ENCODE results near the gene GMDS. TPM values are rescaled to one million over a fixed set of nuclear protein-coding genes. Genes with fewer than 3 reads are reported as not detected.

The GMDS gene
- total and polyA plus RNA-seq, 2 of the 4 experiments (the other 2 are of a cell fraction) = 7.3 to 21.9 TPM

- no peak overlapping the region for H2BK5ac ChIP-seq (ENCODE audit: low read depth, low read length, poor library complexity, severe bottlenecking)
- H3K4me2 ChIP-seq (ENCODE audit: low read depth, low read length) = no peak overlapping the region
- H2AK5ac ChIP-seq (ENCODE audit: low read depth, low read length) = no peak overlapping the region
- WGBS, 2 experiments (ENCODE audit: extremely low coverage in 2 of 2, insufficient read length in 1 of 2) = no CpG with 5 or more reads among the region's 3 CpGs
- in situ Hi-C loops (cut with MboI; ENCODE audit: low sequenced_read_pairs) (no loop called here), dilution Hi-C loops (cut with HindIII; ENCODE audit: low sequenced_read_pairs, unreplicated experiment) (no loop called here), intact Hi-C loops (cut with micrococcal nuclease) (no loop called here)
- no peak overlapping the region for H2BK20ac ChIP-seq (ENCODE audit: low read depth, low read length)
- TF ChIP-seq ELK1 (IDR thresholded peaks at IDR 0.05; ENCODE audit: borderline replicate concordance, low read depth, low read length) = no peak
- H3K56ac ChIP-seq (ENCODE audit: extremely low read depth, insufficient read depth, low read length) = no peak overlapping the region
- peaks cover 6% of the 10 kb centered on the region; the same call in 1 of the 2 replicates for H3K9me1 ChIP-seq (ENCODE audit: insufficient read depth, low read length)
- no peak overlapping the region for H3K4me3 ChIP-seq (ENCODE audit: insufficient read depth, low read depth, low read length)
- H2BK15ac ChIP-seq (ENCODE audit: low read depth, low read length) = no peak overlapping the region
- ChIA-PET CTCF (no interaction called here), POLR2A (ENCODE audit: unreplicated experiment) (no interaction called here)
- ATAC-seq (ENCODE audit: low read depth) = no peak
- no peak overlapping the region for H2AFZ ChIP-seq (replicated peaks; ENCODE audit: low read length, poor library complexity)
- no peak overlapping the region for H3K27ac ChIP-seq (ENCODE audit: insufficient read depth, low read length)
- no peak overlapping the region for H3K9ac ChIP-seq (ENCODE audit: low read depth, low read length)
- H3K4ac ChIP-seq (ENCODE audit: low read depth, low read length) = no peak overlapping the region
- peaks cover 11% of the 10 kb centered on the region for H3K4me1 ChIP-seq (ENCODE audit: control insufficient read depth, insufficient read depth, low read length)
- no peaks in the 10 kb centered on the region for H3K27me3 ChIP-seq (ENCODE audit: control insufficient read depth, insufficient read depth, low read length)
- H3K36me3 ChIP-seq (ENCODE audit: control insufficient read depth, insufficient read depth, low read length) = peaks cover 9% of the 10 kb centered on the region; the same call in 1 of the 2 replicates
- no peak overlapping the region for H2AK9ac ChIP-seq (replicated peaks; ENCODE audit: low read depth, low read length, poor library complexity)
- H3K23ac ChIP-seq (ENCODE audit: low read depth, low read length) = no peak overlapping the region
- H3K18ac ChIP-seq (ENCODE audit: low read depth, low read length) = no peak overlapping the region
- no peaks in the 10 kb centered on the region for H3K79me1 ChIP-seq (ENCODE audit: low read depth in 1 of 2, low read length in 2 of 2)
- H4K20me1 ChIP-seq (ENCODE audit: insufficient read depth, low read length) = no peaks in the 10 kb centered on the region
- H2BK120ac ChIP-seq (ENCODE audit: low read depth, low read length) = no peak overlapping the region
- no peak overlapping the region for H4K5ac ChIP-seq (ENCODE audit: low read depth, low read length)
- H4K8ac ChIP-seq (ENCODE audit: low read depth in 2 of 2, low read length in 2 of 2) = no peak overlapping the region
- BruUV-seq (replicated peaks) = no TSS peak
- H3K14ac ChIP-seq (replicated peaks; ENCODE audit: low read depth, low read length) = no peak overlapping the region
- no peaks in the 10 kb centered on the region for H3K9me3 ChIP-seq (ENCODE audit: control insufficient read depth, insufficient read depth, low read length)
- no peak for DNase-seq
- H4K91ac ChIP-seq (ENCODE audit: insufficient read depth, low read depth, low read length) = no peak overlapping the region
Observed at GRCh38 chr6:2270054-2270453, 24.6 kb upstream of the GMDS start.
